A549 (cell line): ENCODE results near the gene TMEM238L. TPM values are rescaled to one million over a fixed set of nuclear protein-coding genes. Genes with fewer than 3 reads are reported as not detected.

ENCODE experiments used
- ATAC-seq, 2 experiments: fragments of 200-7000 bp in 1 of 2; fragments of >200 bp in 1 of 2; cut with Nextera tagmentation in 1 of 2; cut with Tn5 transposase in 1 of 2; 3 replicates each; pipeline versions ENCODE4 v1.8.0 to v1.9.1; 2018 to 2020; ENCODE audit warnings: mild to moderate bottlenecking in 1 of 2, moderate library complexity in 1 of 2
- CTCF ChIA-PET: fragments of 300-600 bp; sonication (Branson Sonifier 250); formaldehyde crosslinking; extraction: SDS; loops from one replicate; lab custom pipeline; 2021; ENCODE audit warnings: antibody characterized with exemption, inconsistent platforms; lab: Yijun Ruan, JAX
- POLR2A ChIA-PET: fragments of 350-600 bp; formaldehyde crosslinking; extraction: SDS; loops from one replicate; lab custom pipeline; 2021; ENCODE audit warnings: antibody characterized with exemption, inconsistent platforms; lab: Yijun Ruan, JAX
- DNase-seq, 2 experiments: peaks; one replicate each; pipeline versions ENCODE4 v3.0.0 to v3.0.0-alpha.2; 2011 to 2016; ENCODE audit warnings: low read depth in 1 of 2, low spot score in 1 of 2
- FAIRE-seq: peaks from 2 replicates; lab custom pipeline; 2011; peaks lifted over from hg19 to GRCh38; lab: Jason Lieb, UNC
- H3K27ac ChIP-seq, 2 experiments: fragments of >200 bp; sonication (Bioruptor Twin); formaldehyde crosslinking; 3 replicates each; pipeline ENCODE4 v1.5.1; 2016 to 2017
- H3K4me1 ChIP-seq: fragments of >200 bp; sonication (Bioruptor Twin); formaldehyde crosslinking; 3 replicates; pipeline ENCODE4 v1.6.1; 2016
- H3K4me2 ChIP-seq: fragments of >200 bp; sonication (Bioruptor Twin); formaldehyde crosslinking; 3 replicates; pipeline ENCODE4 v1.6.1; 2016
- H3K4me3 ChIP-seq: fragments of >200 bp; sonication (Bioruptor Twin); formaldehyde crosslinking; 3 replicates; pipeline ENCODE4 v1.5.1; 2016
- H3K9me3 ChIP-seq: fragments of >200 bp; sonication (Bioruptor Twin); formaldehyde crosslinking; 3 replicates; pipeline ENCODE4 v1.6.1; 2016
- CBX2 ChIP-seq: fragments of 200-600 bp; sonication (generic); IDR thresholded peaks from 2 replicates; pipeline ENCODE4 v1.6.1; 2016; ENCODE audit warnings: low read depth, mild to moderate bottlenecking, borderline replicate concordance
- CEBPB ChIP-seq, 2 experiments: fragments of >200 bp in 1 of 2; sonication (Bioruptor Twin) in 1 of 2; formaldehyde crosslinking in 1 of 2; IDR thresholded peaks; 2 replicates each; pipeline ENCODE4 v1.6.1; 2012 to 2016
- CHD2 ChIP-seq: fragments of 150-350 bp; IDR thresholded peaks from 2 replicates; pipeline ENCODE4 v1.6.1; 2014; ENCODE audit warnings: low read length; ENCODE audit not compliant: partially characterized antibody
- CTCF ChIP-seq: fragments of >200 bp; sonication (Bioruptor Twin); formaldehyde crosslinking; IDR thresholded peaks from 3 replicates; pipeline ENCODE4 v1.5.1; 2016
- EP300 ChIP-seq, 2 experiments: fragments of >200 bp; sonication (Bioruptor Twin); formaldehyde crosslinking; IDR thresholded peaks; 2 replicates in 1 of 2; 3 replicates in 1 of 2; pipeline ENCODE4 v1.6.1; 2016 to 2017
- ESRRA ChIP-seq: fragments of 150-350 bp; IDR thresholded peaks from 2 replicates; pipeline ENCODE4 v1.6.1; 2014; ENCODE audit warnings: mild to moderate bottlenecking, low read length, borderline replicate concordance
- FOSL2 ChIP-seq, 2 experiments: fragments of 450-650 bp in 1 of 2; fragments of >200 bp in 1 of 2; sonication (Bioruptor Twin) in 1 of 2; formaldehyde crosslinking; IDR thresholded peaks; 2 replicates each; pipeline versions ENCODE4 v1.5.0 to v1.6.1; 2016 to 2020; ENCODE audit warnings: mild to moderate bottlenecking in 1 of 2, moderate library complexity in 1 of 2
- HDAC2 ChIP-seq: fragments of 200-600 bp; sonication (generic); IDR thresholded peaks from 2 replicates; pipeline ENCODE4 v1.6.1; 2016
- HEYL ChIP-seq: fragments of 250-450 bp; sonication (Bioruptor Pico); IDR thresholded peaks from 2 replicates; pipeline ENCODE4 v1.8.0; 2021; ENCODE audit warnings: mild to moderate bottlenecking, moderate library complexity
- MAFK ChIP-seq: fragments of 450-650 bp; IDR thresholded peaks from 2 replicates; pipeline ENCODE4 v1.6.1; 2014; ENCODE audit not compliant: partially characterized antibody
- MAX ChIP-seq: IDR thresholded peaks from 2 replicates; pipeline ENCODE4 v1.6.1; 2012
- MYC ChIP-seq: IDR thresholded peaks from 2 replicates; pipeline ENCODE4 v1.6.1; 2012; ENCODE audit warnings: mild to moderate bottlenecking, inconsistent platforms, low read length, improper control_type of control experiment, borderline replicate concordance
- NPAS2 ChIP-seq: fragments of 250-450 bp; sonication (Bioruptor Pico); IDR thresholded peaks from 2 replicates; pipeline ENCODE4 v1.8.0; 2022; ENCODE audit warnings: mild to moderate bottlenecking, moderate library complexity, borderline replicate concordance
- PBX3 ChIP-seq: IDR thresholded peaks from 2 replicates; pipeline ENCODE4 v1.6.1; 2012
- PHF8 ChIP-seq: fragments of 200-600 bp; sonication (generic); IDR thresholded peaks from 2 replicates; pipeline ENCODE4 v1.6.1; 2016; ENCODE audit warnings: low read depth, mild to moderate bottlenecking, antibody characterized with exemption, moderate library complexity, borderline replicate concordance
- RARB ChIP-seq: fragments of 250-450 bp; sonication (Bioruptor Pico); IDR thresholded peaks from 2 replicates; pipeline ENCODE4 v1.8.0; 2021; ENCODE audit warnings: mild to moderate bottlenecking, moderate library complexity
- USF2 ChIP-seq: fragments of 450-650 bp; IDR thresholded peaks from 2 replicates; pipeline ENCODE4 v1.6.1; 2014; ENCODE audit warnings: antibody characterized with exemption
- ZFP36 ChIP-seq: fragments of 450-650 bp; IDR thresholded peaks from 2 replicates; pipeline ENCODE4 v1.6.1; 2014; ENCODE audit warnings: borderline replicate concordance; ENCODE audit not compliant: partially characterized antibody
- ZNF302 ChIP-seq: fragments of 250-450 bp; sonication (Bioruptor Pico); IDR thresholded peaks from 2 replicates; pipeline ENCODE4 v1.9.0; 2021; ENCODE audit warnings: inconsistent platforms, mild to moderate bottlenecking, moderate library complexity
- ZSCAN20 ChIP-seq: fragments of 250-450 bp; sonication (Bioruptor Pico); IDR thresholded peaks from 2 replicates; pipeline ENCODE4 v1.8.0; 2022; ENCODE audit warnings: mild to moderate bottlenecking, moderate library complexity
- WGBS: methylation state at CpG from one replicate; pipeline ENCODE4 v1.1.6; 2017; ENCODE audit errors: missing lambda C conversion rate; 5-methylcytosine and 5-hydroxymethylcytosine counted together
- polyA plus RNA-seq, 4 experiments: library from polyadenylated mRNA; depleted of rRNA in 3 of 4; stranded (reverse); fragments of >200 nt; fragmentation: RNase III in 1 of 4; extraction: RNeasy Plus Mini Kit Qiagen cat#74134 plus additional on column Dnase treatment in 1 of 4; gene quantifications; 2 replicates in 3 of 4; 3 replicates in 1 of 4; pipeline ENCODE4 v1.2.3, GENCODE V29; 2011 to 2017

TMEM238L gene
- polyA plus RNA-seq, 2 of the 4 experiments (the other 2 are of a cell fraction) = not detected

- peak; percentile 31 to 35; a peak in 3 of 6 replicates for ATAC-seq
These were observed 6.2 kb downstream of the TMEM238L start for GRCh38 chr17:10797476-10798328.

GRCh38 chr17:10793816-10794215 lies 10.1 kb downstream of the TMEM238L start:
- H3K4me2 ChIP-seq = no peak overlapping the region
- no peak for FAIRE-seq
- H3K4me1 ChIP-seq = no peaks in the 10 kb centered on the region
- no peak overlapping the region for H3K4me3 ChIP-seq
- DNase-seq = no peak
- no peak for TF ChIP-seq ZSCAN20 (CRISPR knock-in tag)
- no peak for TF ChIP-seq MAFK
- TF ChIP-seq RARB (CRISPR knock-in tag) = no peak
- ChIA-PET CTCF (no interaction called here), POLR2A (no interaction called here)
- no peak overlapping the region for H3K27ac ChIP-seq
- WGBS = 42% methylated on average over 4 of the region's 4 CpGs
- ATAC-seq = no peak
- H3K9me3 ChIP-seq = no peaks in the 10 kb centered on the region

More at GRCh38 chr17:10797476-10798328, 6.2 kb downstream of the TMEM238L start:
- H3K9me3 ChIP-seq = no peaks in the 10 kb centered on the region
- no peak overlapping the region for H3K27ac ChIP-seq
- H3K4me1 ChIP-seq = no peaks in the 10 kb centered on the region
- FAIRE-seq (no peak), DNase-seq (no peak)
- TF ChIP-seq MYC (no peak), ZNF302 (CRISPR knock-in tag) (no peak), CHD2 (no peak), PBX3 (no peak), FOSL2 (IDR thresholded peaks at IDR 0.05) (no peak), FOSL2 (CRISPR knock-in tag; IDR thresholded peaks at IDR 0.05) (no peak), USF2 (no peak), EP300 (IDR thresholded peaks at IDR 0.05) (no peak), CBX2 (no peak), CTCF (no peak), ZFP36 (no peak), HDAC2 (no peak), CEBPB (IDR thresholded peaks at IDR 0.05) (no peak), HEYL (CRISPR knock-in tag) (no peak), PHF8 (no peak), MAX (no peak), NPAS2 (no peak), ESRRA (no peak)
- ChIA-PET CTCF (no interaction called here), POLR2A (no interaction called here)
- H3K4me2 ChIP-seq = no peak overlapping the region
- 50% methylated on average over 11 of the region's 11 CpGs for WGBS
- no peak overlapping the region for H3K4me3 ChIP-seq
